Activated naive CD4-positive, alpha-beta T cell treated with anti-CD3 and anti-CD28 coated beads, Interleukin-2, amount 50 U/mL, for 16 hours (primary cell): ENCODE results near the gene SMIM10L2A.
"Not testable (repeated sequence)": the region's sequence is repeated elsewhere in the genome, so short reads cannot be mapped to it uniquely, and the experiment has no call there.

Experiments
- DNase-seq: peaks from one replicate; pipeline ENCODE4 v3.0.0-alpha.2; 2020

The SMIM10L2A gene

GRCh38 chrX:135461756-135462155, 40.0 kb downstream of the SMIM10L2A start:
- DNase-seq: not testable (repeated sequence)

DNA sequence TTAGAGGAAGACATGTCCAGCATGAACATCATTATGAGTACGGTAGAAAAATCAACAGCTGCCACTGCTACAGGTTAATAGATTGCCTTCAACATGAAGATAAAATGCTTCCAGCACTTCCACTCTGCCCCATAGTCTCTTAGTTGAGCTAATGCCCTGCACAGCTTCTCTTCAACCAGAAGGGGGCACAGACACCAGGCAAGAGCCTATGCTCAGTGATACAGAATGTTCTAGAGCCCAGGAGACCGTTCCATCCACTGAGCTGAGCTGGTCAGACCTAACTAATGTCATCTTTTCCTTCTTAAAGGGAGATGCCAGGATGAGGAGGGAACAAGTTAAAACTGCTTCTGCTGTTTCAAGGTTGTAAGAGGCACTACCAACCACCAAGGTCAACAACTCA, 42.2 kb downstream of the SMIM10L2A start:
- DNase-seq: no peak

GRCh38 chrX:135476378-135476777, 54.6 kb downstream of the SMIM10L2A start:
- DNase-seq: no peak

DNA sequence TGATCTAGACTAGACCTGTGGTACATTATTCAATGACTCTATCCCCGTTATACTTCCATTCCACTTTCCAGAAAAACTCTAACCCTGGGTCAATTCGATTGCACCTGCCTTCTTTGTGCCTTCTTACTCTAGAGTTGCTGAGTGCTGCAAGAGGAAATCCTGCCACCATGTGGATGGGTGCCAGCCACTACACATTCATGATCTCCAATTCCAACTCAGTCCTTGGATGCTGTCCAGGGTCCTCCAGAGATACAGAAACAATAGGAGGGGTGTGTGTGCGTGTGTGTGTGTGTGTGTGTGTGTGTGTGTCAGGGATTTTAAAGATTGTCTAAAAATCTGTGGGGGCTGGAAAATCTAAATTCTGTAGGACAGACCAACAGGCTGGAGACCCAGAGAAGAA, 55.8 kb downstream of the SMIM10L2A start:
- peak; percentile 35 for DNase-seq
